ENCODE measurements around the gene NUCB1.
"Not testable (repeated sequence)": the region's sequence is repeated elsewhere in the genome, so short reads cannot be mapped to it uniquely, and the experiment has no call there.

The NUCB1 gene

DNA sequence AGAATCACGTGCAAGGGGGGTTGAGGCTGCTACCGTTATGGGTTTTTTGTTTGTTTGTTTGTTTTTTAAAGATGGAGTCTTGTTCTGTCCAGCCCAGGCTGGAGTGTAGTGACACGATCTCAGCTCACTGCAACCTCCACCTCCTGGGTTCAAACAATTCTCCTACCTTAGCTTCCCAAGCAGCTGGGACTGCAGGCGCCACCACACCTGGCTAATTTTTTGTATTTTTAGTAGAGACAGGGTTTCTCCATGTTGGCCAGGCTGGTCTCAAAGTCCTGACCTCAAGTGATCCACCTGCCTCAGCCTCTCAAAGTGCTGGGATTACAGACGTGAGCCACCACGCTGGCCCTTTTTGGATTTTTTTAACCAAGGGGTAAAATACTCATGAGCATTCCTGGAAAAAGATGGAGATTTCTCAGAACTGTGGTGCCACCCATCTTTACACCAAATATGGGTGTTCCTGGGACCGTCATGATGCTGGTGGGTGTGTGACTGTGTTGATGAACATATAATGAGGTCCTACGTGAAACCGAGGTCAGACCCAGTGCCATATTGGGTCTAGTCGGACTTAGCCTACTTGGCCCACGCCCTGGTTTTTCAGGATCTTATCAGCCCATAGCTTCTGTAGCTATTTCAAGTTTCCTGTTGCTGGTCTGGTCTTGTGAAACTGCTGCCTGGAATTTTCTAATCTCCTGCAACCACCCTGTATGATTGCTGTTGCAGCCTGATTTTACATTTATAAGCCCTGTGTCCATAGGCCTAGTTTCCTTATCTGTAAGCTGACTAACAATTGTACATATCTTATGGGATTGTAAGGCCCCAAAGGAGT, 21.7 kb upstream of the NUCB1 start:
- Histone ChIP-seq H3K9me3 (ENCODE audit: insufficient read depth, low read length) (peaks cover 10% of the 10 kb centered on the region; the same call in 1 of the 2 replicates), H3K9me2 (replicated peaks; ENCODE audit: insufficient read depth, low read length) (no peaks in the 10 kb centered on the region), H3K4me2 (ENCODE audit: low read depth, low read length, poor library complexity, severe bottlenecking) (no peak overlapping the region), H3K9ac (ENCODE audit: low read length) (no peak overlapping the region), H3F3A (ENCODE audit: insufficient read depth) (peaks cover 77% of the 10 kb centered on the region), H3K36me3 (ENCODE audit: low read length) (peaks cover 4% of the 10 kb centered on the region; the same call in 1 of the 2 replicates), H3K27ac (ENCODE audit: low read depth, low read length) (peak overlapping the region; percentile 97), H2AFZ (ENCODE audit: low read depth, low read length, severe bottlenecking) (no peak overlapping the region), H3K4me3 (ENCODE audit: insufficient read depth, low read length, poor library complexity, severe bottlenecking) (no peak overlapping the region), H3K79me2 (ENCODE audit: insufficient read depth, low read length) (peaks cover 14% of the 10 kb centered on the region), H3K27me3 (ENCODE audit: low read length) (no peaks in the 10 kb centered on the region), H4K20me1 (ENCODE audit: low read depth, low read length) (no peaks in the 10 kb centered on the region)
- TF ChIP-seq EZH2phosphoT487 (conservative IDR thresholded peaks at IDR 0.05; ENCODE audit: low read length) = no peak
- TF ChIP-seq, protein P1, sequence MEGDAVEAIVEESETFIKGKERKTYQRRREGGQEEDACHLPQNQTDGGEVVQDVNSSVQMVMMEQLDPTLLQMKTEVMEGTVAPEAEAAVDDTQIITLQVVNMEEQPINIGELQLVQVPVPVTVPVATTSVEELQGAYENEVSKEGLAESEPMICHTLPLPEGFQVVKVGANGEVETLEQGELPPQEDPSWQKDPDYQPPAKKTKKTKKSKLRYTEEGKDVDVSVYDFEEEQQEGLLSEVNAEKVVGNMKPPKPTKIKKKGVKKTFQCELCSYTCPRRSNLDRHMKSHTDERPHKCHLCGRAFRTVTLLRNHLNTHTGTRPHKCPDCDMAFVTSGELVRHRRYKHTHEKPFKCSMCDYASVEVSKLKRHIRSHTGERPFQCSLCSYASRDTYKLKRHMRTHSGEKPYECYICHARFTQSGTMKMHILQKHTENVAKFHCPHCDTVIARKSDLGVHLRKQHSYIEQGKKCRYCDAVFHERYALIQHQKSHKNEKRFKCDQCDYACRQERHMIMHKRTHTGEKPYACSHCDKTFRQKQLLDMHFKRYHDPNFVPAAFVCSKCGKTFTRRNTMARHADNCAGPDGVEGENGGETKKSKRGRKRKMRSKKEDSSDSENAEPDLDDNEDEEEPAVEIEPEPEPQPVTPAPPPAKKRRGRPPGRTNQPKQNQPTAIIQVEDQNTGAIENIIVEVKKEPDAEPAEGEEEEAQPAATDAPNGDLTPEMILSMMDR (IDR thresholded peaks at IDR 0.05; ENCODE audit: insufficient read depth, low read length, poor library complexity, severe bottlenecking) = no peak

- H3K9me3 ChIP-seq (ENCODE audit: insufficient read depth, low read length) = peaks cover 10% of the 10 kb centered on the region; the same call in 1 of the 2 replicates
- H3K4me3 ChIP-seq (ENCODE audit: insufficient read depth, low read length, poor library complexity, severe bottlenecking) = no peak overlapping the region
- no peak overlapping the region for H3K9ac ChIP-seq (ENCODE audit: low read length)
- peak overlapping the region; percentile 97 for H3K27ac ChIP-seq (ENCODE audit: low read depth, low read length)
- H3K27me3 ChIP-seq (ENCODE audit: low read length) = no peaks in the 10 kb centered on the region
- H3F3A ChIP-seq (ENCODE audit: insufficient read depth) = peaks cover 70% of the 10 kb centered on the region
- H4K20me1 ChIP-seq (ENCODE audit: low read depth, low read length) = no peaks in the 10 kb centered on the region
- H3K36me3 ChIP-seq (ENCODE audit: low read length) = peaks cover 4% of the 10 kb centered on the region; the same call in 1 of the 2 replicates
- no peaks in the 10 kb centered on the region for H3K9me2 ChIP-seq (replicated peaks; ENCODE audit: insufficient read depth, low read length)
- H2AFZ ChIP-seq (ENCODE audit: low read depth, low read length, severe bottlenecking) = no peak overlapping the region
- H3K4me2 ChIP-seq (ENCODE audit: low read depth, low read length, poor library complexity, severe bottlenecking) = no peak overlapping the region
- TF ChIP-seq, protein P1 (IDR thresholded peaks at IDR 0.05; ENCODE audit: insufficient read depth, low read length, poor library complexity, severe bottlenecking) = no peak
- TF ChIP-seq EZH2phosphoT487 (conservative IDR thresholded peaks at IDR 0.05; ENCODE audit: low read length) = no peak
- H3K79me2 ChIP-seq (ENCODE audit: insufficient read depth, low read length) = peaks cover 6% of the 10 kb centered on the region; the same call in 1 of the 2 replicates
Measured at GRCh38 chr19:48879025-48879637, 21.0 kb upstream of the NUCB1 start.

GRCh38 chr19:48879696-48880095, 20.4 kb upstream of the NUCB1 start:
- not testable (repeated sequence) for H3K9me3 ChIP-seq (ENCODE audit: insufficient read depth, low read length); H4K20me1 ChIP-seq (ENCODE audit: low read depth, low read length); H3K4me2 ChIP-seq (ENCODE audit: low read depth, low read length, poor library complexity, severe bottlenecking); H3K9me2 ChIP-seq (replicated peaks; ENCODE audit: insufficient read depth, low read length); H3K79me2 ChIP-seq (ENCODE audit: insufficient read depth, low read length); H3K27me3 ChIP-seq (ENCODE audit: low read length); H2AFZ ChIP-seq (ENCODE audit: low read depth, low read length, severe bottlenecking); H3K4me3 ChIP-seq (ENCODE audit: insufficient read depth, low read length, poor library complexity, severe bottlenecking); H3K36me3 ChIP-seq (ENCODE audit: low read length); H3K9ac ChIP-seq (ENCODE audit: low read length)
- H3K27ac ChIP-seq (ENCODE audit: low read depth, low read length) = peak overlapping the region; percentile 97; the same call in 1 of the 2 replicates
- H3F3A ChIP-seq (ENCODE audit: insufficient read depth) = peaks cover 64% of the 10 kb centered on the region
